Mesangial cell (primary cell): Measurements from ENCODE around the gene MTUS2. TPM values are rescaled to one million over a fixed set of nuclear protein-coding genes. Genes with fewer than 3 reads are reported as not detected.

Source experiments
- total RNA-seq: library from RNA; depleted of rRNA; stranded (reverse); fragments of >200 nt; gene quantifications from 2 replicates; pipeline ENCODE4 v1.2.3, GENCODE V29; 2015

Gene MTUS2
- total RNA-seq = 0.25 TPM in 1 of 2 replicates, not detected in the other

DNA sequence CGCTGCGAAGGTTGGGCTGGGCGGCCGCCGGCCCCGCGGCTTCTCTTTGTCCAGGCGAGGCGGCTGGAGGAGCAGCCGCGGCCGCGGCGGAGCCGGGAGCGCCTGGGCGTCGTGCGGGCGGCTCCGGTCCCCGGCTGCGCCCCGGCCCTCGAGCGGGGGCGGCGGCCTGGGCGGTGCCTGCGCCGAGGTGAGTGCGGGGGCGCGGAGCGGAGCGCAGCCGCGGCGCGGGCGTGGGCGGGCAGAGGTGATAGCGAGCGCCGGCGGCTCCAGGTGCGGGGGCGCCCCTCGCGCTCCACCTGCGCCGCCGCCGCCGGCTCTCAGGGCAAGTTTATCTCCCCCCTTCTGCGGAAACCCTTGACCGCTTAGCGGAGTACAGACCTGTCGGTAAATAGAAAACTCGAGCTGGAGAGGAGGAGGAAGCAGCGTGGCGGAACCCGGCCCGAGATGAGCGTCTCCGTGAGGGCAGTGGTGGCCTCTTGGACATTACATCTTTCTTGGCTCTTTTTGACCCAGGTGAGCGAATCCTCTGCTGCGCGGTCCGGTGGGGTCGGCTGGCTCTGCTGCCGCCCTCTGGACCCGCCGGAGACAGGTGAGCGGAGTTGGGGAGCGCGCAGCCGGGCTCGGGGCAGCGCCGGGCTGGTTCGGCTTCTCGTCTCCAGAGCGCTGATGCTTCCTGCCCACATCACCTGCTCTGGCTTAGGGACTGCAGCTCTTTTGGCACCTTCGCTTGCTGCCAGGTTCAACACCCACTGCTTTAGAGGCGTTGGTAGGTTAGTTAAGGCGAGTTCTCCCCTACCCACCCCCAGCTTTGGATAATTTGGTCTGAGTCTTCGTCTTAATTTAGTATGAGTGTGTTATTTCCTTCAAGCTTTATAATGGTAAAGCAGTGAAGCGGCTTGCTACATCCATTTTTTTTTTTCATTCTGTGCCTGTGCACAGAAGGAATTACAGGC lies at the start of gene MTUS2:
Gene MTUS2, plus strand, starts transcription at position 241 of the 953 bp plus-strand sequence.

Other genes with a start within 250 kb of the MTUS2 start
- gene POMP, start 161.2 kb upstream of the MTUS2 start, total RNA-seq = 46.6 and 74.6 TPM in 2 replicates
- 5.6 and 7.7 TPM in 2 replicates for gene SLC46A3, start 101.4 kb upstream of the MTUS2 start, total RNA-seq